Thymus (tissue), 11 donors: ENCODE data around the gene POLDIP3. TPM values are rescaled to one million over a fixed set of nuclear protein-coding genes. Genes with fewer than 3 reads are reported as not detected.
"Not testable (repeated sequence)": the region's sequence is repeated elsewhere in the genome, so short reads cannot be mapped to it uniquely, and the experiment has no call there.

Experiments
- DNase-seq, 9 donors: peaks; one replicate each; pipeline ENCODE4 v3.0.0-alpha.2; 2013; ENCODE audit warnings: low spot score in 9 of 9, low read depth in 6 of 9, missing footprints in 1 of 9
- H3K27ac ChIP-seq, 2 donors: one replicate each; pipeline ENCODE4 v1.5.1; 2013; ENCODE audit warnings: control low read depth in 1 of 2, low read depth in 1 of 2, low read length in 1 of 2, mild to moderate bottlenecking in 1 of 2, moderate library complexity in 1 of 2
- H3K27me3 ChIP-seq, 2 donors: one replicate each; pipeline ENCODE4 v1.5.1; 2013; ENCODE audit warnings: low read length in 1 of 2; ENCODE audit not compliant: control insufficient read depth in 2 of 2, insufficient read depth in 1 of 2
- H3K36me3 ChIP-seq, 2 donors: one replicate each; pipeline ENCODE4 v1.5.1; 2013; ENCODE audit warnings: low read length in 1 of 2, mild to moderate bottlenecking in 1 of 2, moderate library complexity in 1 of 2; ENCODE audit not compliant: control insufficient read depth in 2 of 2, insufficient read depth in 2 of 2
- H3K4me1 ChIP-seq, 2 donors: one replicate each; pipeline ENCODE4 v1.5.1; 2013; ENCODE audit warnings: low read length in 2 of 2; ENCODE audit not compliant: control insufficient read depth in 2 of 2, insufficient read depth in 2 of 2
- H3K4me3 ChIP-seq, 2 donors: one replicate each; pipeline ENCODE4 v1.5.1; 2013; ENCODE audit warnings: low read length in 2 of 2, control low read depth in 1 of 2, mild to moderate bottlenecking in 1 of 2
- H3K9me3 ChIP-seq, 2 donors: one replicate each; pipeline ENCODE4 v1.5.1; 2013; ENCODE audit warnings: low read length in 1 of 2, mild to moderate bottlenecking in 1 of 2; ENCODE audit not compliant: control insufficient read depth in 2 of 2, insufficient read depth in 1 of 2
- WGBS: extraction: QIAGEN DNeasy Blood & Tissue Kit; methylation state at CpG from one replicate; pipeline ENCODE4 v1.1.7; 2013; 5-methylcytosine and 5-hydroxymethylcytosine counted together
- polyA plus RNA-seq: library from polyadenylated mRNA; stranded (reverse); fragments of 200-250 nt; gene quantifications from one replicate; pipeline ENCODE4 v1.2.3, GENCODE V29; 2013
- total RNA-seq: library from RNA; stranded (reverse); fragments of 120-200 nt; gene quantifications from one replicate; pipeline ENCODE4 v1.2.4, GENCODE V29; 2013
- donor health status: healthy.

POLDIP3 gene
- total and polyA plus RNA-seq, 2 donors, result 29.8 to 40.4 TPM

GRCh38 chr22:42547562-42547961 lies 67.1 kb downstream of the POLDIP3 start:
- peaks cover 0 to 5% of the 10 kb centered on the region in 2 donors for H3K9me3 ChIP-seq
- H3K4me1 ChIP-seq, result no peaks in the 10 kb centered on the region
- 89% methylated on average over 9 of the region's 9 CpGs for WGBS

GRCh38 chr22:42544686-42545085 lies 70.0 kb downstream of the POLDIP3 start:
- Histone ChIP-seq H3K36me3 (no peaks in the 10 kb centered on the region), H3K27ac (no peak overlapping the region), H3K9me3 (no peaks in the 10 kb centered on the region), H3K4me1 (no peaks in the 10 kb centered on the region), H3K4me3 (no peak overlapping the region), H3K27me3 (no peaks in the 10 kb centered on the region)
- 79% methylated on average over 2 of the region's 2 CpGs for WGBS
- DNase-seq, result no peak

More at GRCh38 chr22:42547562-42547961, 67.1 kb downstream of the POLDIP3 start:
- H3K4me3 ChIP-seq, result no peak overlapping the region
- H3K27ac ChIP-seq, result no peak overlapping the region
- DNase-seq, result no peak
- no peaks in the 10 kb centered on the region for H3K36me3 ChIP-seq
- no peaks in the 10 kb centered on the region for H3K27me3 ChIP-seq

- H3K36me3 ChIP-seq, H3K4me3 ChIP-seq, H3K4me1 ChIP-seq, H3K27me3 ChIP-seq, H3K27ac ChIP-seq, DNase-seq, H3K9me3 ChIP-seq: not testable (repeated sequence)
- 82% methylated on average over 10 of the region's 11 CpGs for WGBS
These were observed 75.4 kb downstream of the POLDIP3 start for GRCh38 chr22:42539236-42539771.

GRCh38 chr22:42537199-42537831 lies 77.4 kb downstream of the POLDIP3 start:
- DNase-seq, result peak in 1 of 9 donors; percentile 27
- 71% methylated on average over 13 of the region's 14 CpGs for WGBS
- not testable (repeated sequence) for H3K36me3 ChIP-seq, H3K4me3 ChIP-seq, H3K9me3 ChIP-seq, H3K27me3 ChIP-seq
- Histone ChIP-seq H3K4me1 (peaks cover 2 to 14% of the 10 kb centered on the region in 2 donors), H3K27ac (peak overlapping the region in 1 of 2 donors; percentile 37)

- H3K9me3 ChIP-seq, H3K4me3 ChIP-seq, DNase-seq, H3K36me3 ChIP-seq, H3K27me3 ChIP-seq: not testable (repeated sequence)
- Histone ChIP-seq H3K27ac (peak overlapping the region in 1 of 2 donors; percentile 42), H3K4me1 (peaks cover 2 to 14% of the 10 kb centered on the region in 2 donors)
- 99% methylated on average over 18 of the region's 18 CpGs for WGBS
These were observed 78.0 kb downstream of the POLDIP3 start for GRCh38 chr22:42536634-42537033.

GRCh38 chr22:42536166-42536565 lies 78.5 kb downstream of the POLDIP3 start:
- Histone ChIP-seq H3K36me3 (no peaks in the 10 kb centered on the region), H3K27ac (no peak overlapping the region), H3K4me3 (no peak overlapping the region), H3K27me3 (no peaks in the 10 kb centered on the region), H3K4me1 (peaks cover 2 to 14% of the 10 kb centered on the region in 2 donors), H3K9me3 (no peaks in the 10 kb centered on the region)
- no peak for DNase-seq
- WGBS, result 97% methylated on average over 7 of the region's 7 CpGs

- not testable (repeated sequence) for H3K9me3 ChIP-seq, H3K4me3 ChIP-seq, H3K27ac ChIP-seq, H3K27me3 ChIP-seq, DNase-seq, H3K36me3 ChIP-seq
- H3K4me1 ChIP-seq, result peaks cover 2 to 14% of the 10 kb centered on the region in 2 donors
- WGBS, result over 99% methylated on average over 4 of the region's 14 CpGs
These were observed 79.5 kb downstream of the POLDIP3 start for GRCh38 chr22:42535082-42535731.

Other genes starting within 250 kb of the POLDIP3 start
- 1.7 TPM for gene NFAM1, start 182.5 kb downstream of the POLDIP3 start, total RNA-seq
- 2.0 TPM for gene NFAM1, start 182.5 kb downstream of the POLDIP3 start, polyA plus RNA-seq
- gene RRP7A, start 95.1 kb downstream of the POLDIP3 start, total RNA-seq, result 62.4 TPM
- 21.9 TPM for gene RRP7A, start 95.1 kb downstream of the POLDIP3 start, polyA plus RNA-seq
- 2.4 TPM for gene SERHL2, start 60.9 kb downstream of the POLDIP3 start, total RNA-seq
- 1.2 TPM for gene SERHL2, start 60.9 kb downstream of the POLDIP3 start, polyA plus RNA-seq
- 0.09 TPM for gene ATP5MGL, start 25.7 kb upstream of the POLDIP3 start, total RNA-seq
- gene ATP5MGL, start 25.7 kb upstream of the POLDIP3 start, polyA plus RNA-seq, result 0.07 TPM
- 24.6 TPM for gene CYB5R3, start 34.5 kb upstream of the POLDIP3 start, total RNA-seq
- 70.7 TPM for gene CYB5R3, start 34.5 kb upstream of the POLDIP3 start, polyA plus RNA-seq
- gene A4GALT, start 106.0 kb upstream of the POLDIP3 start, total RNA-seq, result 1.3 TPM
- gene A4GALT, start 106.0 kb upstream of the POLDIP3 start, polyA plus RNA-seq, result 20.9 TPM
- gene ARFGAP3, start 242.4 kb upstream of the POLDIP3 start, total RNA-seq, result 29.9 TPM
- 40.0 TPM for gene ARFGAP3, start 242.4 kb upstream of the POLDIP3 start, polyA plus RNA-seq